Mesenchymal stem cell (in vitro differentiated cells and primary cell): ENCODE results near the gene VPS41.

Experiments
- DNase-seq: peaks from one replicate; pipeline ENCODE4 v3.0.0-alpha.2; 2013
- H2AFZ ChIP-seq: one replicate; pipeline ENCODE4 v1.6.1; 2013; ENCODE audit warnings: low read depth, mild to moderate bottlenecking, control low read depth, inconsistent platforms, low read length, moderate library complexity
- H2AK5ac ChIP-seq: 2 replicates; pipeline ENCODE4 v1.6.1; 2013; ENCODE audit warnings: low read length, moderate library complexity, mild to moderate bottlenecking, inconsistent platforms; ENCODE audit not compliant: severe bottlenecking
- H2BK120ac ChIP-seq: one replicate; pipeline ENCODE4 v1.6.1; 2013; ENCODE audit warnings: low read depth, mild to moderate bottlenecking, inconsistent platforms, low read length, moderate library complexity
- H2BK12ac ChIP-seq, 2 experiments: one replicate each; pipeline ENCODE4 v1.6.1; 2013; ENCODE audit warnings: inconsistent platforms in 2 of 2, low read length in 2 of 2, mild to moderate bottlenecking in 2 of 2, moderate library complexity in 2 of 2, control low read depth in 1 of 2
- H2BK15ac ChIP-seq: one replicate; pipeline ENCODE4 v1.6.1; 2013; ENCODE audit warnings: mild to moderate bottlenecking, low read depth, inconsistent platforms; ENCODE audit not compliant: poor library complexity, severe bottlenecking
- H2BK5ac ChIP-seq: 2 replicates; pipeline ENCODE4 v1.6.1; 2013; ENCODE audit warnings: low read depth, mild to moderate bottlenecking, low read length, control low read depth, inconsistent platforms; ENCODE audit not compliant: poor library complexity, severe bottlenecking
- H3K14ac ChIP-seq, 2 experiments: one replicate each; pipeline ENCODE4 v1.6.1; 2013; ENCODE audit warnings: inconsistent platforms in 2 of 2, low read length in 2 of 2, control low read depth in 1 of 2, mild to moderate bottlenecking in 1 of 2, moderate library complexity in 1 of 2
- H3K18ac ChIP-seq, 2 experiments: one replicate each; pipeline ENCODE4 v1.6.1; 2013; ENCODE audit warnings: inconsistent platforms in 2 of 2, low read length in 2 of 2, control low read depth in 1 of 2, low read depth in 1 of 2, mild to moderate bottlenecking in 1 of 2
- H3K23ac ChIP-seq, 2 experiments: one replicate each; pipeline ENCODE4 v1.6.1; 2013; ENCODE audit warnings: inconsistent platforms in 2 of 2, low read length in 2 of 2, mild to moderate bottlenecking in 2 of 2, moderate library complexity in 2 of 2, control low read depth in 1 of 2
- H3K27ac ChIP-seq: 2 replicates; pipeline ENCODE4 v1.5.1; 2013; ENCODE audit warnings: mild to moderate bottlenecking, moderate library complexity, low read length, control low read depth, inconsistent platforms; ENCODE audit not compliant: poor library complexity, severe bottlenecking
- H3K27me3 ChIP-seq, 2 experiments: 2 replicates each; pipeline versions ENCODE4 v1.6.1 to v1.7.0; 2013; ENCODE audit warnings: low read length in 2 of 2, mild to moderate bottlenecking in 2 of 2, moderate library complexity in 2 of 2, control low read depth in 1 of 2, inconsistent platforms in 1 of 2; ENCODE audit not compliant: control insufficient read depth in 1 of 2, insufficient read depth in 1 of 2
- H3K36me3 ChIP-seq, 2 experiments: 2 replicates each; pipeline versions ENCODE4 v1.6.1 to v1.7.0; 2013; ENCODE audit warnings: low read length in 2 of 2, control low read depth in 1 of 2, inconsistent platforms in 1 of 2, low read depth in 1 of 2, mild to moderate bottlenecking in 1 of 2; ENCODE audit not compliant: insufficient read depth in 2 of 2, control insufficient read depth in 1 of 2
- H3K4ac ChIP-seq, 2 experiments: one replicate each; pipeline ENCODE4 v1.6.1; 2013; ENCODE audit warnings: inconsistent platforms in 2 of 2, low read length in 2 of 2, mild to moderate bottlenecking in 2 of 2, moderate library complexity in 2 of 2, control low read depth in 1 of 2, low read depth in 1 of 2
- H3K4me1 ChIP-seq: 2 replicates; pipeline ENCODE4 v1.6.1; 2013; ENCODE audit warnings: low read depth, low read length, control low read depth; ENCODE audit not compliant: control insufficient read depth, insufficient read depth
- H3K4me2 ChIP-seq: 2 replicates; pipeline ENCODE4 v1.6.1; 2013; ENCODE audit warnings: low read length, mild to moderate bottlenecking, inconsistent platforms; ENCODE audit not compliant: poor library complexity, severe bottlenecking
- H3K4me3 ChIP-seq, 2 experiments: 2 replicates each; pipeline versions ENCODE4 v1.5.1 to v1.7.0; 2013; ENCODE audit warnings: low read length in 2 of 2, mild to moderate bottlenecking in 2 of 2, control low read depth in 1 of 2, low read depth in 1 of 2; ENCODE audit not compliant: insufficient read depth in 1 of 2
- H3K79me1 ChIP-seq: replicated peaks from 2 replicates; pipeline ENCODE4 v1.6.1; 2013; ENCODE audit warnings: mild to moderate bottlenecking, control low read depth, low read length, inconsistent platforms; ENCODE audit not compliant: poor library complexity, severe bottlenecking
- H3K9ac ChIP-seq: 2 replicates; pipeline ENCODE4 v1.7.0; 2013; ENCODE audit warnings: mild to moderate bottlenecking, low read length, moderate library complexity
- H3K9me3 ChIP-seq: 2 replicates; pipeline ENCODE4 v1.7.0; 2013; ENCODE audit warnings: mild to moderate bottlenecking, low read length; ENCODE audit not compliant: control insufficient read depth
- H4K8ac ChIP-seq: one replicate; pipeline ENCODE4 v1.6.1; 2013; ENCODE audit warnings: inconsistent platforms, mild to moderate bottlenecking, low read length, moderate library complexity
- H4K91ac ChIP-seq: one replicate; pipeline ENCODE4 v1.6.1; 2013; ENCODE audit warnings: mild to moderate bottlenecking, low read length, inconsistent platforms
- WGBS: methylation state at CpG from one replicate; pipeline ENCODE4 v1.1.7; 2013; ENCODE audit warnings: mixed read lengths; 5-methylcytosine and 5-hydroxymethylcytosine counted together

Gene VPS41

DNA sequence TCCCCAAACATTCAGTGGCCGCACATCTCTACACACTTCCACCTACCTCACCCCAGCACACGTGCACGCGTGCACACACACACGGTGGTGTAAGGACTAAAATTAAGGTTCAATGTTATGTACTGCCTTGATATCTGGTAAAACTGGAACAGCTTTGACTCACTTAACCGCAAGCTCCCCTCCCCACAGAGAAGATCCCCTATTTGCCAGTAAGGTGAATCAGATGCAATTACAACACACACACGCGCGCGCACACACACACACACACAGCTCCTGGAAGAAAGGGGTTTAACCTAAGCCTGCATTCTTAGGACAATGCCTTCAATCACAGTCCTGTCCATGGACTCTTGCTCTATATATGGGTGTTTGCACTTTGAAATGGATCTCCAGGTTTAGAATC is 25.5 kb upstream of the VPS41 start:
- Histone ChIP-seq H2BK120ac (no peak overlapping the region), H4K8ac (no peak overlapping the region), H3K36me3 (no peaks in the 10 kb centered on the region), H3K9ac (no peak overlapping the region), H3K4ac (no peak overlapping the region), H3K27ac (no peak overlapping the region), H3K18ac (no peak overlapping the region), H3K4me1 (peaks cover 6% of the 10 kb centered on the region), H2BK15ac (no peak overlapping the region), H3K23ac (no peak overlapping the region), H3K79me1 (no peaks in the 10 kb centered on the region), H2BK5ac (no peak overlapping the region), H2AK5ac (peak overlapping the region; percentile 34), H3K9me3 (no peaks in the 10 kb centered on the region), H2BK12ac (no peak overlapping the region), H3K14ac (no peak overlapping the region), H3K4me3 (no peak overlapping the region), H3K4me2 (no peak overlapping the region), H3K27me3 (no peaks in the 10 kb centered on the region), H2AFZ (no peak overlapping the region), H4K91ac (no peak overlapping the region)
- DNase-seq: no peak
- WGBS: 98% methylated on average over 10 of the region's 10 CpGs

DNA sequence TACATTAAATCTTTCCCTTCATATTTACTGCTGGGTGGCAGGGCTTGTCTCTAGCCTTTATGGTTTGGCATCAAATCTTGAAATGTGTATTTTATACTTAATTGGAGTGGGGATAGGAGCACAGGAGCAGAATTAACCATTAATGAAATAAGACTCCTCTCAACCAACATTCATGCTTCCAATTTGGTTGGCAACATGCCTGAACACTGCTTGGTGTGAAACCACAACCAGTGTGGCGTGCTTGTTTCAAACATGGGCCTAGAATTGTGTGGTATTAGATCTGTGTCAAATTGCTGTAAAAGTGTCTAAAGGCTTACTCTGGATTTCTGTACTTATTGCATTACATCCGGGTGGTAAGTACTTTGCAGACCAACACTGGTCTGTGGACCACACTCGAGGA is 25.1 kb upstream of the VPS41 start:
- Histone ChIP-seq H3K36me3 (no peaks in the 10 kb centered on the region), H3K9ac (no peak overlapping the region), H3K23ac (no peak overlapping the region), H3K14ac (no peak overlapping the region), H2AK5ac (peak overlapping the region; percentile 22), H2BK120ac (no peak overlapping the region), H2AFZ (no peak overlapping the region), H3K27ac (no peak overlapping the region), H2BK5ac (no peak overlapping the region), H2BK12ac (no peak overlapping the region), H3K27me3 (no peaks in the 10 kb centered on the region), H4K8ac (no peak overlapping the region), H3K79me1 (no peaks in the 10 kb centered on the region), H3K18ac (no peak overlapping the region), H3K4me1 (peaks cover 9% of the 10 kb centered on the region), H3K4me3 (no peak overlapping the region), H3K4me2 (no peak overlapping the region), H3K9me3 (no peaks in the 10 kb centered on the region), H2BK15ac (no peak overlapping the region), H4K91ac (no peak overlapping the region), H3K4ac (no peak overlapping the region)
- 91% methylated on average over 3 of the region's 3 CpGs for WGBS
- DNase-seq: no peak

DNA sequence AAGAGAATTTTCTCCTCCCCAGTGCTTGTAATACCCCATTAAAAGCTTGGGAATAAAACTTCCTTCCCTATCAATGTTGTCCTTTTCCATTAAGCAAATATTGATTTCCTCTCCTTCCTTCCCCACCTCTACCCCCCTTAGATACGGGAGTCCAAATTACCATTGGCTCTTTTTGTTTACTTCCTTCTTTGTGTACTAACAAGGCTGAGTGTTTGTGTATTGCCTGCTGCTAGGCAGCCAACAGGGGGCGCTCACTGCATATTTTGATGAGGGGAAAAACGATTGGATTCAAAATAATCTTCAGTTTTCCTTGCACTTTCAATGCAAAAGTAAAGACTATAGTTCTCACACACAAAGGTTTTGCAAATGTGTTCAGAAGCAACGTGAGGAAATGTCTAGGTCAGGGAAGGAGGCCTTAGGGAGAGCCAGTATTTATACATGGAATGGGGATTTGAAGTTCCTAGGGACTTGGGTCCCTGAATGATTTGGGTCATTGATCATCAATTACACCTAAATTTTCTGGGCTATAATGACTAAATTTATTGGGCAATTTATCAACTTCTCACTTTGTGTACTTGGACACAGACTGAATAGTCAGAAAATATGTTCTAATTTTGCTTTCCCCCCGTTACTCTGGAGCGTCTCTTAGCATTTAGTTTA is 23.6 kb upstream of the VPS41 start:
- no peak overlapping the region for H3K14ac ChIP-seq
- H2AFZ ChIP-seq: no peak overlapping the region
- H3K36me3 ChIP-seq: no peaks in the 10 kb centered on the region
- H2BK5ac ChIP-seq: no peak overlapping the region
- no peak overlapping the region for H2BK120ac ChIP-seq
- H2BK12ac ChIP-seq: no peak overlapping the region
- no peak overlapping the region for H3K23ac ChIP-seq
- H3K4me3 ChIP-seq: no peak overlapping the region
- no peak overlapping the region for H4K91ac ChIP-seq
- no peak overlapping the region for H3K4me2 ChIP-seq
- no peak overlapping the region for H2BK15ac ChIP-seq
- H3K9me3 ChIP-seq: no peaks in the 10 kb centered on the region
- no peak overlapping the region for H4K8ac ChIP-seq
- 65% methylated on average over 3 of the region's 6 CpGs for WGBS
- no peaks in the 10 kb centered on the region for H3K27me3 ChIP-seq
- H2AK5ac ChIP-seq: no peak overlapping the region
- no peak overlapping the region for H3K4ac ChIP-seq
- H3K27ac ChIP-seq: no peak overlapping the region
- peaks cover 10% of the 10 kb centered on the region for H3K4me1 ChIP-seq
- no peak overlapping the region for H3K9ac ChIP-seq
- H3K18ac ChIP-seq: no peak overlapping the region
- peak; percentile 61 for DNase-seq
- no peaks in the 10 kb centered on the region for H3K79me1 ChIP-seq

DNA sequence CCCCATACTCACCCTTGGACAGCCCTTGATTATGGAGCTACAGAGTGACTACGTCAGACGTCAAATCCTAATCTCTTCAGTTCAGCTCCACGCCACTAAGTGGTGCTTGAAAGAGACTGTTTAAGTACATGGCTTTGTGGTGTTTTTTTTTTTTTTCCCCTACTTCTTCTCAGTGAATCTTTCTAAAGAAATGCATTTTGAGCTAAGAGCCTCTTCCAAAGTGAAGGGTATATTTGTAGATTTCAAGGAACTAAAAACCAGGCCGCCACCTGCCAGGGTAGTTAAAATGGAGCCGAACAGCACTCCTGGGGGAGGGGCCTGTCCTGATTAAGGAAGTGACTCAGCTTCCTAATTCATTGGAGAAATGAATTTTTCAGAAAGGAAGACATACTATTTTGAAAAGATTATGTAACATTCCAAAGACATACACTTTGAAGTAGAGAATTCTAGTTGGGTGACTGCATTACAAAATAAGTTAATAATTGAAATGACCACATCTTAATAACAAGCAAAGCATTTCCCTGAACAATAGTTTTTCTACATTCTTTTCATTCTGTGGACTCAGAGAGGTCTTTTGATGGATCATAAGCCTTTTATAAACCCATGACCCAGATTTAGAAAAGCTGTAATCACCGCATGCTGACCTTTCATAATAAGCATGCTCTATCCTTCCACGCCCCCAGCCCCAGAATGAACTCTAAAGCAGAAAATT is 20.6 kb upstream of the VPS41 start:
- Histone ChIP-seq H2AFZ (no peak overlapping the region), H4K8ac (no peak overlapping the region), H3K79me1 (no peaks in the 10 kb centered on the region), H3K18ac (no peak overlapping the region), H3K4me1 (peaks cover 9% of the 10 kb centered on the region), H3K4me3 (no peak overlapping the region), H3K14ac (no peak overlapping the region), H2BK12ac (no peak overlapping the region), H3K9ac (no peak overlapping the region), H2BK5ac (peak overlapping the region; percentile 85), H2AK5ac (peak overlapping the region; percentile 73), H3K36me3 (no peaks in the 10 kb centered on the region), H3K23ac (no peak overlapping the region), H4K91ac (no peak overlapping the region), H3K9me3 (no peaks in the 10 kb centered on the region), H2BK15ac (no peak overlapping the region), H3K27me3 (no peaks in the 10 kb centered on the region), H3K27ac (peak overlapping the region; percentile 96), H2BK120ac (no peak overlapping the region), H3K4me2 (peak overlapping the region; percentile 23), H3K4ac (no peak overlapping the region)
- DNase-seq: no peak
- 81% methylated on average over 6 of the region's 7 CpGs for WGBS
